Activated naive CD8-positive, alpha-beta T cell treated with anti-CD3 and anti-CD28 coated beads, Interleukin-2, amount 50 U/mL, for 16 hours (primary cell): ENCODE measurements around the gene CEP85L.

Experiments used
- DNase-seq: peaks from one replicate; pipeline ENCODE4 v3.0.0-alpha.2; 2020; ENCODE audit warnings: low read depth, low spot score

The CEP85L gene

DNA sequence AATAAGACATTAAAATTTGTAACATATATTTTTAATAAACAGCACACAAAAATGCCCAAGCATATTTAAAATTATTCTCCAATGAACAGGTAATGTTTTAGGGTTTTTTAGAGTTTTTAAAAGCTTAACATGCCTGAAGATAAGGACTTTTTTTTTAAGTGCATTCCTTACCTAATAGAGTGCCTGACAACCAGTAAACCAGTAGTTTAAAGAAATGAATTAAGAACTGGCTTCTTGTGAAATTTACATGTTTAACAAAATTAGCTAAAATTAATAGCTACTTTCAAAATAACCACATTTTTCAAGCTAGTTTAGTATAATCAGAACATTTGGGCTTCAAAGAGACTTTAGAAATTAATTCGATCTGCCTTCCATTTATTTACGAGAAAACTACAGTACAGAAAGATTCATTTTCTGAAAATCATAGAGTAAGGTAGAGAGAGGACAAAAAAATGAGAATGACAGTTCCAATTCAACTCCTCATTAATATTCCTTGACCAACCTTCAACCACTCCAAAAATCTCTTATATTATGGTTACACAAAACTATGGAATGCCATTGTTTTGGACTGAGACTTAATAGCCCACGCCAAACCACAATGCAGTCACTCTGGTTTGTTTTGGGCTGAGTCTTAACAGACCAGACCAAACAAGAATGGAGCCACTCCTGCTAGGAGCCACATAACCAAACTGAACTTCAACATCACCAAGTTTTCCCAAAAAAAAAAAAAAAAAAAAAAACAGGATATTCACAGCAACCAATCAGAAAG is 109.0 kb downstream of the CEP85L start:
- no peak for DNase-seq

- DNase-seq, result no peak
These were observed 113.8 kb downstream of the CEP85L start for GRCh38 chr6:118537574-118537973.

DNA sequence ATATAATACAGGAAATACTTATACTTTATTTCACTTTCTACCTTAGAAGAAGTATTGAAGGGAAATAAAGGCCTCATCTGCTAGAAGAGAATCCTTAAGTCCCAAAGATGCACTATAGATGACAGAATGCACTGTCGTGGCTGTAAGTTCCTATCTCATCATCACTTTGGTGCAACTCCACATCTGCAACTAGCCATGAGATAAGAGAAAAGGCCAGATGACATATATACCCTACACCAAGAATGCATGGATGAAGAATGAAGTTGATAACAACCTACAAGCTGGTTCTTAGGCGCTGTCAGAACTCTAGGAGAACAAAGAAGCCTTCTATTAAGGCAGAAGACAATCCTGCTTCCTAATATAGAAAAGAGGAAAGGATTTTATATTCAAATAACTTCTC is 114.9 kb downstream of the CEP85L start:
- no peak for DNase-seq

DNA sequence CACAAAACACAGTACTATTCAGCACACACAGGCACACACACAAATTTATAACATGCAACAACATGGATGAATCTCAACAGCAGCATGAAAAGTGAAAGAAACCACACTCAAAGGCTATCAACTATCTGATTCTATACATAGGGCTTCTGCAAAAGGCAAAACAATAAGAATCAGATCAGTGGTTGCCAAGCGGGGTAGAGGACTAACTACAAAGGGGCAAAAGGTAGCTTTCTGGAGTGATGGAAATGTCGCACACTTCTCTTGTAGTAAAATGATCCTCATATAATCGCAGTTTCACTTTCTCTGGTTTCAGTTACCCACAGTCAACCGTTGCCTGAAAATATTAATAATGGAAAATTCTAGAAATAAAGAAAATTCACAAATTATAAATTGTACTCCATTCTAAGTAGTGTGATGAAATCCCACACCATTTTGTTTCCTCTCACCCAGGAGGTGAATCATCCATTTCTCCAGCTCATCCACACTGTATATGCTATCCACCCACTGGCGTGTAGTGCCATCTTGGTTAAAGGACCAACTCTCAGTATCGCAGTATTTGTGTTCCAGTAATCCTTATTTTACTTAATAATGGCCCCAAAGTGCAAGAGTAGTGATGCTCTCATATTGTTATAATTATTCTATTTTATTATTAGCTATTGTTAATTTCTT is 116.1 kb downstream of the CEP85L start:
- DNase-seq, result no peak

GRCh38 chr6:118530942-118531341 is 120.4 kb downstream of the CEP85L start:
- no peak for DNase-seq

- no peak for DNase-seq
These were observed 121.6 kb downstream of the CEP85L start for GRCh38 chr6:118529756-118530155.

DNA sequence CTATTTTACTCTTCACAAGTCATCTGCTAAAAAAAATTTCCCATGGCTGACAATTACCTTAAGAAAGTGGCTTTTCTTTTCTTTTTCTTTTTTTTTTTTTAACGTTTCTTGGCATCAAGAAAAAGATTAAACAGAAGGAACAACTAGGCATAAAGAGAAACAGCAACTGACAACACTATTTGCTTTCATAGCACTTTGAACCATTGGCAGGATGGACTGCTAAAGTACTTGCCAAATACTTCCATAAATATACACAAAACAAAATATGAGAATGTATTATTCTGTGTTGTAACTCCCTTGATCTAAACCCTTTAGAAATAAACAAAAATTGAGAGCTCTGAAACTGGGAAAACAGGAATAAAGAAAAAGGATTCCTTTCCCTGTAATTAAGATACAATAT is 123.3 kb downstream of the CEP85L start:
- no peak for DNase-seq

- DNase-seq, result no peak
These were observed 125.2 kb downstream of the CEP85L start for GRCh38 chr6:118525913-118526780.

GRCh38 chr6:118524686-118525085 is 126.7 kb downstream of the CEP85L start:
- DNase-seq, result no peak

DNA sequence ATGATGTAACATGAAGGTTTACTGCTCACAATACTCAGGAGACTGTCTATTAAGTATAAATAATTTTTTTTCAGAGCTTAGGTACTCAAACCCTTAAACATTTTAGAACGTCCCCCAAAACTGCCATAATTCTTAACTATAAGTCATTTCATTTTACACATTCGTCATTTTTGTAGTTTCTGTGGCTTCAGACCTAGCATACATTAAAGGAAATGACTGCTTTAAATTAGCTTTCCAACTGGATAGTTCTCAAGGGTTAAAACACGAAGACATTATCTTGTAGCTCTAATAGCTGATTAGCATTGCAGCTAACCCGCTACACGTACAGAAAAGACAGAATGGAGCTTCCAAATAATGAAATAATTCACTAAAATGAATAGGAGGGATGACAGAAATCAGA is 128.2 kb downstream of the CEP85L start:
- no peak for DNase-seq

DNA sequence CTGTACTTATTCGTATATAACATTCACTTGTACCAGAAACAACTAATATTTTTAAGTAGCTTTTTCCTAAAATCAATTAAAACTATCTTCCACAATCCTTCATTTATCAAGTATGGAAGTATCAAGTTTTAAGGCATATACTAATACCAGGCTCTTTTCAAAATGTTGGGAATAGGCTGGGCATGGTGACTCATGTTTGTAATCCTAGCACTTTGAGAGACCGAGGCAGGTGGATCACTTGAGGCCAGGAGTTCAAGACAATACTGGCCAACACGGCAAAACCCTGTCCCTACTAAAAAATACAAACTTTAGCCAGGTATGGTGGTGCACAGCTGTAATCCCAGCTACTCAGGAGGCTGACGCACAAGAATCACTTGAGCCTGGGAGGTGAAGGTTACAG is 129.0 kb downstream of the CEP85L start:
- no peak for DNase-seq

GRCh38 chr6:118514689-118515088 is 136.7 kb downstream of the CEP85L start:
- no peak for DNase-seq

DNA sequence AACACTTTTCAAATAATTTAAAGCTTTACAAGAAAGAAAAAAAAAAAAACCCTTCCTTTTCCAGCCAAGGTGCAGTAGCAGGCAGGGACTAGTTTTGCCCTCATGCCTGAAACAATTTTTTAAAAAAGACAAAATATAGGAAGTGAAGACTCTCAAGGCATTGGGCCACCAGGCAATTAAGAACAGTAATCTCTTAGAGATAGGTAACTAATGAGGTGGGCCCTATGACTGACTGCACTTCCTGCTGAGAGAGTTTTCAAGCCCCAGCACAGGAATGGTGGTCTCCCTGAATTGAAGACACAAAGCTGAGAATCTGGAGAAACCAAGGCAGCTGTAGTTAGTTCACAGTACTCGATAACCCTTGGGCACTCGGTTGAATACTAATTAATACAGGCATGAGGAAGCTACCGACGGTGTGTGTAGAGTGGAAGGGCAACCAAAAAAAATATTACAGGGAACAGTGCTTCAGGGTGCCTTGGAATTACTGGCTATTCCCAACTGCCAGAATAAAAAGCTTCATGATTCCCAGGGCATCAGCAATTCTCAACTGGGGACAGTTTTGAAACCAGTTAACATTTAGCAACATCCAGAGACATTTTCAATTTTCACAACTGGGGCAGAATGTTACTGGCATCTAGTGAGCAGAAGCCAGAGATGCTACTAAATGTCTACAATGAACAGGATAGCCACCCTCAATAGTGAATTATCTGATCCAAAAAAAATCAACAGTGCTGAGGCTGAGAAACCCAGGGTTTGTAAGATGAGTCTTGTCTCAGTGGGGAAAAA is 139.3 kb downstream of the CEP85L start:
- no peak for DNase-seq

- no peak for DNase-seq
These were observed 142.3 kb downstream of the CEP85L start for GRCh38 chr6:118509009-118509617.

DNA sequence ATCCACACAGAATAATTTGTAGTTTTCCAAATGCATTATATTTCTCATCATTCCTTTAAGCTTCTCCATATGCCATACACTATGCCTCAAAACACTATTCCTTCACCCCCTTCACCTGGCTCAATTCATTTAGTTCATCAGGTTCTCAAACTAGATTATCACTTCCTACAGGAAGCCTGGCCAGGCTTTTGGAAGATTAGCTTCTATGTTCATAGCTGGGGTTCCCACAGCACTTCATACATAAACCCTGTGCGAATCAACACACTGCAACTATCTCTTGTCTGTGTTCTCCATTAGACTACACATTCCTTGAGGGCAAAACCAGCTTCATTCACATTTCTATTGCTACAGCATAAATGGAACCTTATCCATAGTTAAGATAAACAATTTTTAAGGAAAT is 143.8 kb downstream of the CEP85L start:
- DNase-seq, result no peak

DNA sequence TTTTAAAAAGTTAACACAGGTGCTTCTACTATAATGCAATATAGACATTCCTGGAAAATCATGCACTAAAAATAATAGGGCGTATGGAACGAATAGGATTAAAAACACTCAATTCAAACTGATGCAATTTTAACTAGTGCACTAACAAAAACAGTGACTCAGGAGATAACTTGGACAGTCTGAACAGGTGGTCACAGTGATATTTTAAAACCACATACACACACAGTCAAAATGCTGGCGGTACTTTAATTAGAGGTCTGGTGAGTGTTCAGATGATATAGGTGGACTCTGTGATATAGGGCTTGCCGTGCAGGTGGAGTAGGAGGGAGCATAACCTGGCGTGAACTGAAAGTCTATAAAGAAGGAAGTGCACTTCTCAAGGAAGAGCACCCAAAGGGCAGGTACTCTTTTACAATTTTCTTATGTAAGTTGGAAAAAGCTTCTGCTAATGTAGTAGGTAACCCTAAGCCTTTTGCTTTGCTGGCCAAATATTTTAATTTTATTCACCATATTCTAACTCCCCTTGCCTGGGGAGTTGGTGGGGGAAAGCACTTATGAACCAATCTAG is 145.2 kb downstream of the CEP85L start:
- no peak for DNase-seq

DNA sequence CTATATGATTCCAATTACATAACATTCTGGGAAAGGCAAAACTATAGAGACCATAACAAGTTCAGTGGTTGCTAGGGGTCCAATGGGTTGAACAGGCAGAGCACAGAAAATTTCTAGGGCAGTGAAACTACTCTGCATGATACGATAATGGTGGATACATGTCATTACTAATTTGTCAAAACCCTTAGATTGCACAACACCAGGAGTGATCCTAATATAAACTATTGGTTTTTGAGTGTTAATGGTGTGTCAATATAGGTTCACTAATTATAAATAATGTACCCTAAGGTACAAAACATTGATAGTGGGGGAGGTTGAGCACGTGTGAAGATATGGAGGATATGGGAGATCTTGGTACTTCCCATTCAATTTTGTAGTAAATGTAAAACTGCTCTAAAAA is 145.7 kb downstream of the CEP85L start:
- DNase-seq, result no peak

DNA sequence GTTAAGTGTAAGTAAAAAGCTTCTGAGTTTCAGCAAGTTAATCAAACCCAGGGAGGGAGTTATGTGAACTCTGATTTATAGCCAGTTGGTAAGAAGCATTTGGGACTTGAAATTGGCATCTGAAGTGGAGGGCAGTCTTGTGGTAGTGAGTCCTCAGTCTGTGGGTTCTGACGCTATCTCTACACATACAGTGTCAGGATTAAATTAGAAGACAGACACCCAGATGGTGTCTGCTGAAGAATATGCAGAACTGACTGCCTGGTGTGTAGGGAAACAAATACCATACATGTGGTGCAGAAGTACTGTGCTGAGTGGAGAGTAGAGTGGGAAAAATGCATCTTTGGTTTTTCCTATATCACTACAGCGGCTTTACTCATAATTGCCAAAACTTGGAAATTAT is 146.8 kb downstream of the CEP85L start:
- DNase-seq, result no peak

DNA sequence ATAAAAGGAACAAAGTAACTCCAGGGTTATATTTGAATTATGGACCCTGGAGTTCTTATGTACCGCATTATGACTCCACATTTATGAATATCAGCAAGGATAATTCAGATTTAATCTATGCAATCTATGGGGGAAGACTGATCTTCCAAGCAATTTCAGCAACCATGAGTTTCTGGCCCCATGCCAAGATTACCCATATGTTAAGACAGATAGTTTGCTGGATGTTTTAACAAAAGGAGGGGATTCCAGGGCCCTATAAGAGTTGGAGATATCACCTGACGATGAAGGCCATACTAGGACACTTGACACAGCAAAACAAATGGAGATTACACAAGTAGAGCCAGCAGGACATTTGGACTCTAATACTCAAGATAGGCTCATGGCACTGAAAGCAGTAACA is 149.2 kb downstream of the CEP85L start:
- DNase-seq, result no peak

DNA sequence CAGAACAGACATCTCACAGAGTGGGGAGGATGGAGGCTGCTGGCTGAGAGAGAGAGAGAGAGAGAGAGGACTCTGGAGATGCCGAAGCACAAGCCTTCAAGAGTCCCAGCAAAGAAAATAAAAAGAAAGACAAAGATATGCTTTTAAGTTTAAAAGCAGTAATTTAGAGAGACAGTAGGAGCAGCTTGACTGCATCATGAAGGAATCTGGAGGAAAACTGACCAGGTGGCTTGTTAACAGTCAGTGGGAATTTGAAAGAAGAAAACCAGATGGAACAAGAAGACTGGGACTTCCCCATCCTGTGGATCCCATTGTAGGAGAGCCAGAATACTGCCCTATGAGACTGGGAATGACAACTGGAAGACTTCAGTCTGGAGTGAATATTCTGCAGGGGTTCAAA is 149.6 kb downstream of the CEP85L start:
- DNase-seq, result no peak

- no peak for DNase-seq
These were observed 150.3 kb downstream of the CEP85L start for GRCh38 chr6:118501099-118501498.
